ENCODE data around the gene NUDT16L1.

The NUDT16L1 gene

GRCh38 chr16:4704491-4704890 is 11.1 kb downstream of the NUDT16L1 start:
- DNase-seq (ENCODE audit: low read depth in 1 of 2, low spot score in 1 of 2): no peak
- no peak for TF ChIP-seq GABPA (IDR thresholded peaks at IDR 0.05; ENCODE audit: low read depth)
- no peak for TF ChIP-seq POLR2AphosphoS5 (IDR thresholded peaks at IDR 0.05; ENCODE audit: low read depth)
- TF ChIP-seq REST (IDR thresholded peaks at IDR 0.05; ENCODE audit: insufficient replicate concordance, low read depth): no peak
- TF ChIP-seq SPI1 (IDR thresholded peaks at IDR 0.05; ENCODE audit: borderline replicate concordance, low read depth): no peak
- no peak for TF ChIP-seq CTCF (IDR thresholded peaks at IDR 0.05; ENCODE audit: insufficient read depth, low read length)
- Histone ChIP-seq H3K27ac (replicated peaks) (no peak overlapping the region), H3K27me3 (ENCODE audit: insufficient read depth, poor library complexity, severe bottlenecking) (no peaks in the 10 kb centered on the region), H3K4me3 (replicated peaks; ENCODE audit: insufficient read depth, low read length) (no peak overlapping the region)

GRCh38 chr16:4704913-4705312 is 11.6 kb downstream of the NUDT16L1 start:
- Histone ChIP-seq H3K27me3 (ENCODE audit: insufficient read depth, poor library complexity, severe bottlenecking) (no peaks in the 10 kb centered on the region), H3K27ac (replicated peaks) (no peak overlapping the region), H3K4me3 (replicated peaks; ENCODE audit: insufficient read depth, low read length) (no peak overlapping the region)
- no peak for TF ChIP-seq POLR2AphosphoS5 (IDR thresholded peaks at IDR 0.05; ENCODE audit: low read depth)
- TF ChIP-seq CTCF (IDR thresholded peaks at IDR 0.05; ENCODE audit: insufficient read depth, low read length): no peak
- TF ChIP-seq SPI1 (IDR thresholded peaks at IDR 0.05; ENCODE audit: borderline replicate concordance, low read depth): no peak
- no peak for TF ChIP-seq GABPA (IDR thresholded peaks at IDR 0.05; ENCODE audit: low read depth)
- TF ChIP-seq REST (IDR thresholded peaks at IDR 0.05; ENCODE audit: insufficient replicate concordance, low read depth): no peak
- no peak for DNase-seq (ENCODE audit: low read depth in 1 of 2, low spot score in 1 of 2)

GRCh38 chr16:4706871-4707270 is 13.5 kb downstream of the NUDT16L1 start:
- no peak overlapping the region for H3K4me3 ChIP-seq (replicated peaks; ENCODE audit: insufficient read depth, low read length)
- TF ChIP-seq CTCF (IDR thresholded peaks at IDR 0.05; ENCODE audit: insufficient read depth, low read length) (no peak), POLR2AphosphoS5 (IDR thresholded peaks at IDR 0.05; ENCODE audit: low read depth) (no peak), SPI1 (IDR thresholded peaks at IDR 0.05; ENCODE audit: borderline replicate concordance, low read depth) (no peak), GABPA (IDR thresholded peaks at IDR 0.05; ENCODE audit: low read depth) (no peak), REST (IDR thresholded peaks at IDR 0.05; ENCODE audit: insufficient replicate concordance, low read depth) (no peak)

More at GRCh38 chr16:4706871-4707270, 13.5 kb downstream of the NUDT16L1 start:
- no peak for DNase-seq (ENCODE audit: low read depth in 1 of 2, low spot score in 1 of 2)
- H3K27ac ChIP-seq (replicated peaks): no peak overlapping the region
- no peaks in the 10 kb centered on the region for H3K27me3 ChIP-seq (ENCODE audit: insufficient read depth, poor library complexity, severe bottlenecking)
